Measurements from ENCODE around the gene MOB3B.

MOB3B gene

DNA sequence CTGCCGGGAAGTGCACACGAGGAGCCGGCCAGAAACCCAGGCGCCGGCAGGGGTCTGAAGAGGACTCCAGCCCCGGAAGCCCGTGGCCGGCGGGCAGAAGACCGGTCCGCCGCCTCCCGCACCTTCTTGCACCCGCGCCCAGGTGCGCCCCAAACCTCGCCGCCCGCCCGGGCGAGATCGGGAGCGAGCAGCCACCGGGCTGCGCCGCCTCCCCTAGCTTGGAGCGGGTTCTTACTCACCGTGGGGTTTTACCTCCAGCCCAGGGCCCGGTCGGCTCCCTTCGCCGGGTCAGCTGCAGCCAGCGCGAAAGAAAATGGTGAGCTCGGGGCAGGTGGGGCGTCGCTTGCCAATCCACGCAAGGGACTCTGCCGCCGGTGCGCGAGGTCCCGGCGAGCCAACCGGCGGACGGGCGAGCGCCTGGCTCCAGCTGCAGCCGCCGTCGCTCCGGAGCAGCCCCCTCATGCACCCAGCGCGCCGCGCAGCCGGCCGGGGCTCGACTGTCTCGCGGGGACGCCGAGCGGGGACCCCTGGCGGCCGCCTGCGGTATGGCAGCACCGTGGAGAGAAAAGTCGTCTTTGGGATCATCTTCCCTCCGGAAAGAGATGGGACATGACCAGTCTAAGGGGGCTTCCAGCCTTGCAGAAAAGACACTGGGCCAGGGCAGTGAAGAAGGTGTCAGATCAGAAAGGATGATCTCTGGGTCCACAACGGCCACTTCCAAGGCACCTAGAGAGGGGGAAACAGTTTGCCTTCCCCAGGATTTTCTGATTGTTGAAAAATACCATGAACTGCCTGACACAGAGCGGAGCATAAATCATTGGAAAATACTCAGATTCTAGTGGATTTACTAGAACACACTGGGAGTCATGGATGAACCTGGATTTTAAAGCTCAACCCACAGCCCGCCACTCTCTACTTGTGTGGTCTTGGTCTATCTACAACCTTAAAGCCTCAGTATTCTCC, at the start of gene MOB3B:
MOB3B (minus strand) TSS at position 499 of the 963 bp plus-strand sequence. CDS start 74,264 bp downstream, outside the sequence.
- no peak for FAIRE-seq

DNA sequence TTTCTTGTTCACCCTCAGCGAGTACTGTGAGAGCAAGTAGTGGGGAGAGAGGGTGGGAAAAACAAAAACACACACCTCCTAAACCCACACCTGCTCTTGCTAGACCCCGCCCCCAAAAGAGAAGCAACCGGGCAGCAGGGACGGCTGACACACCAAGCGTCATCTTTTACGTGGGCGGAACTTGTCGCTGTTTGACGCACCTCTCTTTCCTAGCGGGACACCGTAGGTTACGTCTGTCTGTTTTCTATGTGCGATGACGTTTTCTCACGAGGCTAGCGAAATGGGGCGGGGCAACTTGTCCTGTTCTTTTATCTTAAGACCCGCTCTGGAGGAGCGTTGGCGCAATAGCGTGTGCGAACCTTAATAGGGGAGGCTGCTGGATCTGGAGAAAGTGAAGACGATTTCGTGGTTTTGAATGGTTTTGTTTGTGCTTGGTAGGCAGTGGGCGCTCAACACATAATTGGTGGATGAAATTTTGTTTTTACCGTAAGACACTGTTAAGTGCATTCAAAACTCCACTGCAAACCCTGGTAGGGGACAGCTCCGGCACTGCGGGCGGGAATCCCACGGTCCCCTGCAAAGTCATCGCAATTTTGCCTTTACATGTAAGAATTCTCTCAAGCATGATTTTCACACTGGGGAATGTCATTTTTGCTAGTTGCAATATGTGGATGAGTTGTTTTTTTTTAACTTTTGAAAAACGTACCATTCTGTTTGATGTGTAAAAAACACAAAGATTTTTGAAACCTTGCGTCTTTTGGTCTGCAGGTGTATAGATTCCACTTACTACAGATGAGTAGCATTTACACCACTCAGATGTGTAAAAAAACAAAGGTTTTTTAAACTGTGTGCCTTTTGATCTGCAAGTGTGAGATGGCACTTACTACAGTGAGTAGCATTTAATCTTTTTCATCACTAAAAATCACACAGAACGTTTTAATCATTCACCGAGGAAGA, 44.3 kb upstream of the MOB3B start:
- FAIRE-seq = no peak

GRCh38 chr9:27572918-27573633, 43.5 kb upstream of the MOB3B start, which contains the start of gene C9orf72:
C9orf72 (minus strand) TSS chr9:27573481; CDS start chr9:27567120, 6,361 bp downstream.
- FAIRE-seq = no peak

DNA sequence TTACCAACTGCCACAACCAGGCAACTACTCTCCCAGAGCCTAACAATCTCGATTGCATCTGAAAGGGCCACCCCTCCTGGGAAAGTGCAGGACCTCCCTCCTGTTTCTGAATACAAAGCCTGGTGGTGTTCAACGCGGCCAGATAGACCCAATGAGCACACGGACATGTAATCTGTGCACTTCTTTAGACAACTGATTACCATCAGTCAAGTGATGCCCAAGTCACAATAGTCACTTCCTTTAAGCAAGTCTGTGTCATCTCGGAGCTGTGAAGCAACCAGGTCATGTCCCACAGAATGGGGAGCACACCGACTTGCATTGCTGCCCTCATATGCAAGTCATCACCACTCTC, 42.9 kb upstream of the MOB3B start:
- no peak for FAIRE-seq

- no peak for FAIRE-seq
Measured at GRCh38 chr9:27572061-27572460, 42.4 kb upstream of the MOB3B start.

- no peak for FAIRE-seq
Measured at GRCh38 chr9:27571011-27571410, 41.4 kb upstream of the MOB3B start.

- FAIRE-seq = no peak
Measured at GRCh38 chr9:27569406-27569805, 39.8 kb upstream of the MOB3B start.

- FAIRE-seq = no peak
Measured at GRCh38 chr9:27566118-27566517, 36.5 kb upstream of the MOB3B start.

DNA sequence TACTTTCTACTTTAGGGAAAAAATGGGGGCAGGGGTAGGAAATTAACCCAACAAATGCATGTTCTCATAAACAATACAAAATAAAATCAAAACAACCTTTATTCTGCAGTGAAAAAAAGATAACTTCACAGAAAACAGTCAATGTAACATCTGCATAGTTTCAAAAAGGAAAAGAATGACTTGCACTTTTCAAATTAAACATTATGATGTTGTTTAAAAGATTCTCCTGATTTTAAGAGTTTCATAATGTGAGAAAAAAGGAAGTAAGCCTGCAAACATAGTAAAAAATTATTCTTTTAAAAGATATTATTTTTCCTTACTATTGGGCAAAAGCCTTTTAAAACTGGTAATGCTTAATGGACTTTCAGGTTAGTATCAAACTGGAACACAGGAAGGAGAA, 36.1 kb upstream of the MOB3B start:
- FAIRE-seq = no peak

DNA sequence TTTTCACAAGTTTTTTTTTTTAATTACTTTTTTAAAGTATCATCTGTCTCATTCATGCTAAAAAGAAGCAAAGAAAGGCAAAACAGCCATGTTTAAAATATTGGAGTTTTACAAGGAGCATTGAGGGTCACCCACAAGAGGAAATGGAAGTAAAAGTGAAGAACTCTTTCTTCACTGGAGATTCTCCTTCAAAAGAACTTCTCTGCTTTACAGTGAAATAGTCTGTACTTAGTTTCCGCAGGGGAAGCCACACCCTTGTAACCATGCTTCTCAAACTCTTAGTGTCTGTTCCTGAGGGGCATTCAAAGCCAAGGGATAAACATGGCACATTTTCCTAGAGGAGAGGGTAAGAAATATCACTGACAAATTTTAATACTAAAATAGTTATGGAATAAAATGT, 35.1 kb upstream of the MOB3B start:
- FAIRE-seq = no peak

DNA sequence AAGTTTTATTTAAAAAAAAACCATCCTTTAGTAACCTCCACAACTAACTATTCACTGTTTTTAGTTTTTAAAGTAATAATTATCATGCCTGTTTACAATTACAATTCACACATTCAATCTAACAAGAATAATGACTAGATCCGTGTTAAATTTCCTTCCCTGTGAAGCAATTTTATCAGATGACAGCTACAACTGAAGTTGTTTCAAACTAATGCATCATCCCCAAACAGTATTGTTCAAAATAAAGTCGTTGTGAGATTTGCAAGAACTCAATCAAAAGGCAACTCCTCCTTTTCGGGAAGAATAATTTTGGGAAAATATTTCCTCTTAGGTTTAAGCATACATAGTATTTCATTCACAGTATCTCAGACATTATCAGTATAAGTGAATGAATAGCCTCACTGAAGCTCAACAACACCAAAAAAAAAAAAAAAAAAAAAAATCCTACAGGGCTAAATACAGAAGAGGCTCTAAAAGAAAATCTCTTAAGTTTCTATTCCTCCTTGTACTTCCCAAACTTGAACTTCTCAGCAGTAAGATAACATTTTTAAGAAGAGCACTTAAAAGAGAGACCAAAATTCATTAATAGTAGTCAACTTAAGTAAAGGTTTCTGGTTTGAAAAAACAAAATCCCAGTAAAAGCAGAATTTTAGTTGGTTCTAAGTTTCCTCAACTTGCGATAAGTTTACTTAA, 34.3 kb upstream of the MOB3B start:
- FAIRE-seq = no peak

DNA sequence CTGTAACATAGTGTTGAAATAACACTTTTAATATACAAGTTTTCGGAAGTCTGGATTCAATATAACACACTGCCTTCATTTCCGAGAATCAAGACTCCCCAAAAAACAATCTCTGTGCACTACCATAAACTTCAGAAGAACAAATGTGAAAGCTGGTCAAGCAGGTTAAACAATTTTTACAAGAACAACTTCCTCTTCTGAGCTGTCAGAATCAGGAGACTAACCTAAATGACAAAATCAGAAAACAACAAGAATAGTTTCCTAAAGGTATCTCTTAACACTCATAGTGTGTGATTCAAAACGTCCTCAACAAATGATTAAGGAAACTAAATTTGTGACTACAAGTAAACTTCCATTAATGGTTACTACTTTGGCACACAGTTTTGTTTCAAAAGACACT, 32.1 kb upstream of the MOB3B start:
- FAIRE-seq = no peak

DNA sequence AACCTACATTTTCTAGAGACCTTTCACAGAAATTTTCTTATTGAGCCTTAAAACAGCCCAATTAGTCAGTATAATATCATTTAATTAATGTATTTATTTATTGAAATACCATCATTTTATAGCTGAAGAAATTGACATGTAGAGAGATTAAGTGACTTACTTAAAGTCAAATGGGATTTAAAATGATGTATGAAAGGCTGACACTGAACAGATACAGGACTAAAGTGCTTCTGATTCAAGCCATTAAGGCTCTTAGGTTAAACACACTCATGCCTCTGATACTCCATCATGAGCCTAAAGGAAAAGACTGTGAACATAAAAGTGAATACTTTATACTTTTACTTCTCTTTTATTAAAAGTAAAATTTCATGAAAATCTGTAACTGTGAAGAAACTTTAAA, 30.8 kb upstream of the MOB3B start:
- no peak for FAIRE-seq

- FAIRE-seq = no peak
Measured at GRCh38 chr9:27558307-27558706, 28.7 kb upstream of the MOB3B start.

DNA sequence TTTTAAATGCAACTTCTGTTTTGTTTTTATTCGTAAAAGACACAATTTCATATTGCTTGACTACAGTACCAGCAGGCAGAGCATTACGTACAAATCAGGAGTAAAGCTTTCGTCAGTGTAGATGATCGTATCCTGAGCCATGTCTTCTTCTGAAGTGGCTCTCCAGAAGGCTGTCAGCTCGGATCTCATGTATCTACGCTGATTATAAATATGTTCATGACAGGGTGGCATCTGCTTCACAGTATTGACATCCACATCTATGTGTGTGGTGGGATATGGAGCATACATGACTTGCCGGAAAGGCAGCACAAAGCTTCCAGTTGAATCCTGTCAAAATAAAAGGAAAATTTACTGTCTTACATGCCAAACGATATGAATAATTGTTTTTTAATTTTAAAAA, 26.9 kb upstream of the MOB3B start:
- FAIRE-seq = no peak

DNA sequence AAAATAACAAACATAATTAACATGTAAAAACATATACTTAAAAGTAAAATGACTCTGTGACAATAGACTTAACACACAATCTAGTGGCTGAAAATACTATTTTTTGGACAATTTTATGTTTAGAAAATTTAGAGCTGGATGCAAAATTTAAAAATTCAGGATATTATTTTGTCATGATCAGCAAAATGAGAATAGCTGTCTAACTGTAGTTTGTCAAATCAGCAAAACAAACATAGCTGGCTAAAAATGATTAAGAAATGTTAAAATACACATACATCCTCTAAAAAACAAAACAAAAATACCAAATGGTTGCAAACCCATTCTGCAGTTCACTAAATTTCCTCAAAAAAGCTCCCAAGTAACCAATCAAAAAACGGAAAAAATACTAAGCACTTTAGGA, 25.1 kb upstream of the MOB3B start:
- FAIRE-seq = no peak

DNA sequence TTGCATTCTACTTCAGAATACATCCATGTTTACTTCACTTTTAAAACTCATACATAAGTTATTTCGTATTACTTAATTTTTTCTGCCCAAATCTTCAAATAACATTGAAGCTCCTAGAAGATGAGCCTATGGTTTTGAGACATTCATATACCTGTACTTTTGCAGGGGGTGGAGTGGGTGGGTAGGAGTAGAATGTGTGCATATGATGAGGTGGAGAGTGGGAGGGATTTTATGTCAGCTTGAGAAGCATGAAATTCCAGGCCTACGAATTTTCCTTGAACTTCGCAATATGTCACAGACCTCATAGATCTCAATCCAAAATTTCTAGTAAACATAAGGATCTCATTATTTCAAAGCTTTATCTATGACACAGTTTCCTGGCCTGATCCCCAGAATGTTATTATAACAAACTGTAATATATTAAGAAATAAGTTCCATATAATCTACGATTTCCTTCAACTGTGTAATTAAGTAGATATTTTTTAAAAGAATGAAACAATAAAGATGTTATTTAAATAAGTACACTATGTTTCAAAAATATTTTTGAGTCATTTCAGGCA, 19.7 kb upstream of the MOB3B start:
- peak; percentile 55 for FAIRE-seq

GRCh38 chr9:27548055-27548741, 18.6 kb upstream of the MOB3B start:
- peak; percentile 95 for FAIRE-seq

DNA sequence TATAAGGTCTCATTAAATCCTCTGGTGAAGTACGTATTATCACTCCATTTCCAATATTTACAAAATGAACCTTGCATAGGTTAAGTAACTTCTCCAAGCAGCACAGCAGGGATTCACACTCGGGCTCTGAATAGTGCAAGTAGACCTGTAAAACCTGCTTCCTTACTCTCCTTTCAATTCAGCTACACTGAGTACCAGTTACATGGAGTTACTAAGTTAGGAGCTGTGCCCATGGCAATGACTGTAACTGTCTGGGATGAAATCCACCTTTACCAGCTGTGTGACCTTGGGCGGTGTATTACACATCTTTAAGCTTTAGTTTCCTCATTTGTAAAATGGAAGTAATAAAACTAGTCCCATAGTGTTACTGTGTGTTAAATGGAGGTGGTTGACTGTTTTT, 15.9 kb upstream of the MOB3B start:
- FAIRE-seq = no peak

DNA sequence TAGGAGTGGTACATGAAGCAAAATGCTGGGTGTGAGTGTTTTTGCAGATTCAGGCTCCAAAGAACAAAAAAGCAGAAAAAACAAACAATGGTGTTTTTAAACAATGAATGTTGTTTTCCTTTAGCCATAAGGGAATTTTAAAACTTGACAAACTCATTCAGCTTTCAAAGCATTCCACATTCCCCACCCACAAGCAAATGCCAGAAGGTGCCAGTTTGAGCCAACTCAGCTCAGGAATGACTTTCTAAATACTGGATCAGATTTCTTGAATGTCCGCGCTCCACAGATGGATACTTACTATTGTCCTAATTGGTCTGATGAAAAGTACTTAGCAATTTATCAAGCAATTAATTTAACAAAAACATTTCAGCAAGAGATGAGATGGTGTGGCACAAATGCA, 12.9 kb upstream of the MOB3B start:
- FAIRE-seq = no peak

DNA sequence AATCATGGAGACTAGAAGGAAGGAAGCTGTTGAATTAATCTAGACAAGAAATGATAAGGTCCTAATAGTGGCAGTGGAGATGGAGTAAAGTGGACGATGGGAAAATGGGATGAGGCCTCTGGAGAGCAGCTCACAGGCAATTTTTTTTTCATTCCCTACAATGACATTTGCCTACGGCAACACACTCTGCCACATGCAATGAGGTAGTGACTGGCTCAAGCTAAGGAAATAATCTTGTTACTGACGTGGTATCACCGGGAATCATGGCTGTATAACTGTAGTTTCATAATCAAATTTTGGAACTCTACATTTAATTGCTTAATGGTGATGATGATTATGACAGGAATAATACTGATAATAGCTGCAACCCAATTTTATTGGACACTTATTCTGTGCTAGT, 12.1 kb upstream of the MOB3B start:
- FAIRE-seq = no peak

All from A204.1 (cell line).